SU-DHL-6 (cell line): ENCODE results near the gene TBC1D8.

ENCODE experiments used
- CTCF ChIP-seq: fragments of 200-600 bp; sonication (generic); IDR thresholded peaks from one replicate; pipeline ENCODE4 v1.5.1; 2017; ENCODE audit warnings: antibody characterized with exemption, mild to moderate bottlenecking, low read length, moderate library complexity; ENCODE audit not compliant: insufficient read depth, poor library complexity, severe bottlenecking
- EZH2phosphoT487 ChIP-seq: fragments of 200-600 bp; sonication (generic), shearing (Covaris generic); conservative IDR thresholded peaks from 2 replicates; pipeline ENCODE4 v1.6.1; 2018; ENCODE audit warnings: mild to moderate bottlenecking, antibody characterized with exemption, low read length, moderate library complexity, mixed read lengths

GRCh38 chr2:100990166-100990565 lies 161.0 kb downstream of the TBC1D8 start:
- no peak for TF ChIP-seq EZH2phosphoT487
- TF ChIP-seq CTCF, result no peak
